EH (cell line): ENCODE measurements around the gene MRPL54.

Experiments used
- DNase-seq: peaks from one replicate; pipeline ENCODE4 v3.0.0-alpha.2; 2015; ENCODE audit warnings: low read depth

Gene MRPL54

DNA sequence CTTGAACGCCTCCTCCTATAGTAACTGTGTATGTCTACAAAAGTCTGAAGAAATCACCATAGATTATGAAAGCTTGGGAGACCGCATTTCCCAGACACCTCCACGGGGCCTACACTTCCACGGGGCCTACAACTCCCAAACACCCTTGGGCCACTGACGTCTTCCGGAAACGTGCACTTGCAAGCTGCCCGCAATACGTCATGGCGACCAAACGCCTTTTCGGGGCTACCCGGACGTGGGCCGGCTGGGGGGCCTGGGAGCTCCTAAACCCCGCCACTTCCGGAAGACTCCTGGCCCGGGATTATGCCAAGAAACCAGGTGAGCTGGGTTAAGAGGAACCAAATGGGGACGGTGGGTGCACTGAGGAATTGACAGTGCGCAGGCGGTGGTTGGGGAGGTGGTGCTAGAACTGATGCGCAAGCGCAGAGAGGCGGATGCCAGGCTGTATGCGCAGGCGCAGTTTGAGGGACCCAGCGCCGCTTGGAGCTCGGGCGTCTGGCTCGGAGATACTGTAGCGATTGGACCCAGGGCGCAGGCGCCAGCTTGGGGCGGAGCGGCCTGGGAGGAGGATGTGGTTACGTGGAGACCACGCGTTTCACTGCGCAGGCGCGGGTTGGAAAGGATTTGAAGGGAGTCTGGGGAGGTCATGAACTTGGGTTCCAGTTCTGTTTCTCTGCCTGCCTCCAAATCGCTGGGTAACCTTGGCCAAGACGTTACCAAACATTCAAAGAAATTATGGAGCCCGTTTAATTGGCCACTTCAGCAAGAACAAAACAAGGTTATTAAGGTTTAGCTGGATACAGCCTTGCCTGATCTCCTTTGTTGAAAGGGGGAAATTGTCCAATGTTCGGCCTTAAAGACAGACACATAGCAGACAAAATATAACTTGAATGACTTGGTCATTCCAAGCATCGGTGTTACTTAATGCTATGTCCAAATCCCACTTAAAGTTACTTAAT, at the start of gene MRPL54:
Gene MRPL54 (plus strand): TSS at position 182 of the 959 bp plus-strand sequence. CDS start 19 bp downstream, at position 201.
- peak; percentile 99 for DNase-seq

DNA sequence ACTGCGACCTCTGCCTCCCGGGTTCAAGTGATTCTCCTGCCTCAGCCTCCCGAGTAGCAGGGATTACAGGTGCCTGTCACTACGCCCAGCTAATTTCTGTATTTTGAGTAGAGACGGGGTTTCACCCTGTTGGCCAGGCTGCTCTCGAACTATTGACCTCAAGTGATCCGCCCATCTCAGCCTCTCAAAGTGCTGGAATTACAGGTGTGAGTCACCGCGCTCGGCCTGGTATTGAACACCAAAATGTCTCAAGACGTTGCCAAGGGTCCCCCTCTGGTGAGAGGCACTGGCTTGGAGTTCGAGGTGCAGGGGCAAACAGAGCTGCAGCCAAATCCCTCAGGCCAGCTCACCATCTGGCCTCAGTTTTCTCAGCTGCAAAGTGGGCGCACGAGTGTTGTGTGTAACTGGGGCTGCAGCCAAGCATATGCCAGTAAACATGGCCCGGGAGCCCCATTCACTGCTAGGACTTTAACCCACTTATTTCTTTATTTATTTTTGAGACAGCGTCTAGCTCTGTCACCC, 46.3 kb upstream of the MRPL54 start:
- no peak for DNase-seq

DNA sequence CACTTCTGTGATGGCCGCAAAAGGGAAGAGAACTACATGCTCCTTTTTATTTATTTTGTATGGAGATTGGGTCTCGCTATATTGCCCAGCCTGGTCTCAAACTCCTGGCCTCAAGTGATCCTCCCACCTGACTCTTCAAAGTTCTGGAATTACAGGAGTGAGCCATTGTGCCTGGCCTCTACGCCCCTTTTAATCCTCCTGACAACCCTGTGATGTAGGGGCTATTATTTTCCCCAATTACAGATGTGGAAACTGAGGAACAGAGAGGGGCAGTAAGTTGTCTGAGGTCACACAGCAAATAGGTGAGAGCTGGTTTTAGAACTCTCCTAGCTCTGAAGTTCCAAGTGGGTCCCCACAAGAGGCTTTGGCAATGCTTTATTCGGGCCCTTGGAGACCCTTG, 42.6 kb upstream of the MRPL54 start:
- DNase-seq = no peak

DNA sequence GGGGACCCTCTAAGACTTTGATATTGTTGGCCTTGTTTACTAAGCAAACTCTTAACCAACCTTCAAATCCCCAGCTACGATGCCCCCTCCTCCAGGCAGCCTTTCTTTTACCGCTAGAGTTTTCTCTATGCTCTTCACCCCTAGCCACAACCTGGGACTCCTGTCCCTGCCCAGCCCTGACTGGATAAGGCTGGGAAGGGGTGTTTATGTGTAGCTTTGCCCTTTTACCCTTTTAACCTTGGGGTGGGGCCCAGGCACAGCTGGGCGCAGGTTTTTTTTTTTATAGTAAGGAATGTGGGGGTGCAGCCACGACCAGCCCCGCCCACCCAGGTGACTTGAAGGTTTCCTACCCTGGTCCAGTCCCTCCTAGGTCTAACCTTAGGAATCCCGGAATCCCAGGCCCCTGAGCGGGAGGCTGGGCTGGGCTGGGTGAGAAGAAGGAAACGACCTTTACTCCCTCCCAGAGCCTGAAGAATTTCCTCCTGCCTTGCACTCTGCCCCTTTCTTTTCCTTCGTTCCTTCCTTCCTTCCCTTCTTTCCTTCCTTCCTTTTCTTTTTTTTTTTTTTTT, 42.0 kb upstream of the MRPL54 start:
- no peak for DNase-seq

DNA sequence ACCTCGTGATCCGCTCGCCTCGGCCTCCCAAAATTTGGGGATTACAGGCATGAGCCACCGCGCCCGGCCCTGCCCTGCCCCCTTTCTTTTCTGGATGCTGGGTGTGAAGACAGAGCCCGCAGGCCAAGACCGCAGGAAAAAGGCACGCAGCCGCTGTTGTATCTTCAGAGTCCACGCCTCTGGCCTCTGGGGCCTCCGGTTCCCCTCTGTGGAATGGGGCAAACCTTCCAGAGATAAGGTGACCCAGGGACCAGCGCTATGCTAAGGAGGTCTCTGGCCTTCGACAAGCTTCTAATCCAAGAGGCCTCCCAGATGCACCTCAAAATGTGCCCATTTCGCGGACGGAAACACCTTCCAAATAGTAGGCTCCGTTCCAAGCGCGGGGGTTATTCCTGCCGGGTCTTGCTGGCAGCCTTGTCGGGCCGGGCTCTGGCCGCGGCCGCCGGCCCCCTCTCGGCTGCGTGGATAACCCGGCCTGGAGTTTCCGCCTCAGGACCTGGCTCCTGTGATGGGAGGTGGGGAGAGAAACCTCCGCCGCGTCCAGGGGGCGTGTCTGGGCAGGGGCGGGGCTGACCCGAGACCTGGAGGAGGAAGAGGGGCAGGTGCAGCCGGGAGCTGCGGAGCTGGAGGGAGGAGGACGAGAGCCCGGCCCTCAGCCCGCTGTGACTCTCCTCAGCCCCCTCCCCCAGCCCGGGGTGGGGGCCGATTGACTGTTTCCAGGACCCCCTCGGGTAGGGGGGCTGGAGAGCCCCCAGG, 41.2 kb upstream of the MRPL54 start:
- DNase-seq = peak; percentile 78

GRCh38 chr19:3721887-3722442, 40.5 kb upstream of the MRPL54 start:
- no peak for DNase-seq

GRCh38 chr19:3722443-3723109, 39.9 kb upstream of the MRPL54 start:
- DNase-seq = no peak

DNA sequence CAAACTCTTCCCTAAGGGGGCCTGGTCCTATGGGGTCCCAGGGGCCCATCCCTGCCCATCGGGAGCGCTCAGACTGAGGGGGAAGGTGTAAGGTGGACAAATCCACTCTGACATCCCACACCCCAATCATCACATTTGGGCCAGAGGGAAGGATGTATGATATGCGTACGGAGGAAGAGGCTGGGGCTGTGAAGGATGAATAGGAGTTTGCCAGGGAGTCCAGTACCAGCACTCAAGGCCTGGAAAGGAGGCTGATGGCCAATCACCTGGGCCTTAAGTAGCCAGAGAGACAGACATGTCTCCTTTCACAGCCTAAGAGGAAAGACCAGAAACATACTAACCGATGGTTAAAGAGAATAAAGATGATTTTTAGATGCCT, 39.4 kb upstream of the MRPL54 start:
- DNase-seq = no peak

GRCh38 chr19:3723883-3724282, 38.6 kb upstream of the MRPL54 start:
- no peak for DNase-seq

- DNase-seq = no peak
Observed at GRCh38 chr19:3725121-3725520, 37.4 kb upstream of the MRPL54 start.

GRCh38 chr19:3725640-3726310, 36.7 kb upstream of the MRPL54 start:
- DNase-seq = peak; percentile 33

DNA sequence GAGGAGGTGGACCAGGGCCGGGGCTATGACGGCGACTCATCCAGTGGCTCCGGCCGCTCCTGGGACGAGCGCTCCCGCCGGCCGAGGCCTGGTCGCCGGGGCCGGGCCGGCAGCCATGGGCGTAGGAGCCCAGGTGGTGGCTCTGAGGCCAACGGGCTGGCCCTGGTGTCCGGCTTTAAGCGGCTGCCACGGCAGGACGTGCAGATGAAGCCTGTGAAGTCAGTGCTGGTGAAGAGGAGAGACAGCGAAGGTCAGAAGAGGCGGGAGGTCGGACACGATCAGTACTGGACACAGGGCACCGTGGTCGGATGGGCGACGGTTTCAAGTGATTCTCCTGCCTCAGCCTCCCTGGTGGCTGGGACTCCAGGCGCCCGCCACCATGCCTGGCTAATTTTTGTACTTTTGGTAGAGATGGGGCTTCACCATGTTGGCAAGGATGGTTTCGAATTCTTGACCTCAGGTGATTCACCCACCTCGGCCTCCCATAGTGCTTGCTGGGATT, 32.0 kb upstream of the MRPL54 start:
- no peak for DNase-seq

GRCh38 chr19:3732108-3732507, 30.4 kb upstream of the MRPL54 start:
- no peak for DNase-seq

- no peak for DNase-seq
Observed at GRCh38 chr19:3733549-3734309, 28.8 kb upstream of the MRPL54 start.

- DNase-seq = no peak
Observed at GRCh38 chr19:3734310-3734600, 28.2 kb upstream of the MRPL54 start.

DNA sequence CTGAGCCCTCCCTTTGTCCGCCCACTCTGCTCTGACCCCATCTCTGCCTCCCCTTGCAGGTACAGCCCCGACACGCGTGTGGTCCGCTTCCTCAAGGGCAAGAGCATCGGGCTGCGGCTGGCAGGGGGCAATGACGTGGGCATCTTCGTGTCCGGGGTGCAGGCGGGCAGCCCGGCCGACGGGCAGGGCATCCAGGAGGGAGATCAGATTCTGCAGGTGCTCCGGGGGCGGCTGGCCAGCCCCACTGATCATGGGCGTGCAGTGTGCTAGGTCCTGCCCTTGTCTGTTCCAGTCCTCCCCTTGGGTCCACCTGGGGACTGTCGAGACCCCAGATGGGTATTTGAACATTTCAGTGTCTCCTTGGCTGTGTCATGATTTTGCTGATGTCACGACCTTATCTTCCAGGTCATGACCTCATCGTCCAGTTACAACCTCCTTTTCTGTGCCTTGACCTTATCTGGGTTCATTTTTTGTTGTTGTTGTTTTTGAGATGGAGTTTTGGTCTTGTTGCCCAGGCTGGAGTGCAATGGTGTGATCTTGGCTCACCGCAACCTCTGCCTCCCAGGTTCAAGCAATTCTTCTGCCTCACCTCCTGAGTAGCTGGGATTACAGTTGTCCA, 26.3 kb upstream of the MRPL54 start:
- no peak for DNase-seq

DNA sequence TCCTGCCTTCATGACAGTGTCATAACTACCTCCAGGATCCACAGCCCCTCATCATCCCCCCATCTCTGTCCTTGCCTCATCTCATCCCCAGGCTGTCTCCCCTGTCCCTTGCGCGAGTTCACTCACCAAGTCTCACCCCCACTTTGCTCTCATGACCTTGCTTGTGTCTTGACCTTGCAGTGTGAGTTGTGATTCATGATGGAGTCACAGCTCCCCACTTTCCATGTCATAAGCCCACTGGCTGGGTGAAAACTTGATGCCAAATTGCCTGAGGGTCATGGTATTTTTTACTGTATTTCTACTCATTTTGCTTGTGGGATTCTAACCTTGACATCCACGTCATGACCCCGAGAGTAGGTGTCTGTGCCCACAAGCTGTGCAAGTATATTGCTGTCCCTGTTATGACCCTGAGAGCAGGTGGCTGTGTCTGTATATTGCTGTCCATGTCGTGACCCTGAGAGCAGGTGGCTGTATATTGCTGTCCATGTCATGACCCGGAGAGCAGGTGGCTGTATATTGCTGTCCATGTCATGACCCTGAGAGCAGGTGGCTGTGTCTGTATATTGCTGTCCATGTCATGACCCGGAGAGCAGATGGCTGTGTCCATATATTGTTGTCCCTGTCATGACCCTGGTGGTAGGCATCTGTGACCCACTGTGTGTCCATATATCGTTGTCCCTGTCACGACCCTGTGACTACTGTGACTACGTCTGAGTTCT, 24.8 kb upstream of the MRPL54 start:
- no peak for DNase-seq

DNA sequence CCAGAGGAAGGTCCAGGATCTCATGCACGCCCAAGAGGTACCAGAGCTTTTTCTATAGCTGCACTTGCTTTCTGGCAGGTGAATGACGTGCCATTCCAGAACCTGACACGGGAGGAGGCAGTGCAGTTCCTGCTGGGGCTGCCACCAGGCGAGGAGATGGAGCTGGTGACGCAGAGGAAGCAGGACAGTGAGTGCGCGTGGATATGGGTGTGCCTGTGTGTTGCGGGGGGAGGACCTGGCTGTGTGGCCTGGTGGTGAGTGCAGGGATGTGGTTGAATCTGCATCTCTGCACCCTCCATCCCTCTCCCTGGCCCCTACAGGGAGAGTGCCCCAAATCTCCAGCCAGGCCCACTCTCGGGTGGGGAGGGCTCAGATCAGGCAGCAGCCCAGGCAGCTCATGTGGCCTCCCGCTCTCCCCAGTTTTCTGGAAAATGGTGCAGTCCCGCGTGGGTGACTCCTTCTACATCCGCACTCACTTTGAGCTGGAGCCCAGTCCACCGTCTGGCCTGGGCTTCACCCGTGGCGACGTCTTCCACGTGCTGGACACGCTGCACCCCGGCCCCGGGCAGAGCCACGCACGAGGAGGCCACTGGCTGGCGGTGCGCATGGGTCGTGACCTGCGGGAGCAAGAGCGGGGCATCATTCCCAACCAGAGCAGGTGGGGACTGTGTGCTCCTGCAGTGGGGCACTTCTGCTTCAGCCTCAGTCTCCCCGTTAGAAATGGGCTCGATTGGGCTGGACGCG, 23.8 kb upstream of the MRPL54 start:
- DNase-seq = no peak
